AML-193 (cell line): ENCODE data around the gene KCNH6.

Experiments used
- DNase-seq, 2 experiments: peaks; one replicate each; lab custom pipeline; 2025; lab: John Stamatoyannopoulos, UW

KCNH6 gene

GRCh38 chr17:63523253-63523855 lies at the start of gene KCNH6:
Gene KCNH6 (plus strand): TSS chr17:63523358. CDS start chr17:63523414, 56 bp downstream.
- no peak for DNase-seq

- no peak for DNase-seq
Measured at GRCh38 chr17:63474174-63474573, 49.0 kb upstream of the KCNH6 start.

- DNase-seq = no peak
Measured at GRCh38 chr17:63474586-63475460, 48.3 kb upstream of the KCNH6 start.

GRCh38 chr17:63475491-63476412 lies 47.4 kb upstream of the KCNH6 start:
- DNase-seq = no peak

- no peak for DNase-seq
Measured at GRCh38 chr17:63476459-63476853, 46.7 kb upstream of the KCNH6 start.

GRCh38 chr17:63476854-63477479 lies 46.2 kb upstream of the KCNH6 start, which contains the start of gene ACE:
Gene ACE (plus strand): TSS chr17:63477061. CDS start chr17:63477095, 34 bp downstream.
- peak in 1 of 2 experiments; percentile 9 for DNase-seq

- DNase-seq = no peak
Measured at GRCh38 chr17:63477480-63478440, 45.4 kb upstream of the KCNH6 start.

GRCh38 chr17:63478814-63479494 lies 44.2 kb upstream of the KCNH6 start:
- DNase-seq = peak; percentile 85 to 88

GRCh38 chr17:63479495-63480184 lies 43.5 kb upstream of the KCNH6 start:
- DNase-seq = no peak

GRCh38 chr17:63480192-63480784 lies 42.9 kb upstream of the KCNH6 start:
- DNase-seq = no peak

- DNase-seq = no peak
Measured at GRCh38 chr17:63480826-63481487, 42.2 kb upstream of the KCNH6 start.

GRCh38 chr17:63481488-63481870 lies 41.7 kb upstream of the KCNH6 start:
- no peak for DNase-seq

GRCh38 chr17:63482509-63482908 lies 40.6 kb upstream of the KCNH6 start:
- DNase-seq = no peak

GRCh38 chr17:63483038-63483437 lies 40.1 kb upstream of the KCNH6 start:
- no peak for DNase-seq

GRCh38 chr17:63483655-63484575 lies 39.2 kb upstream of the KCNH6 start:
- DNase-seq = no peak

- DNase-seq = no peak
Measured at GRCh38 chr17:63486317-63487013, 36.7 kb upstream of the KCNH6 start.

GRCh38 chr17:63487014-63487339 lies 36.2 kb upstream of the KCNH6 start:
- no peak for DNase-seq
